Stimulated activated CD8-positive, alpha-beta memory T cell treated with anti-CD3 and anti-CD28 coated beads, Interleukin-2, amount 100 ng/mL, for 48 hours (primary cell): ENCODE data around the gene TRAM2.

Experiments used
- DNase-seq, 2 donors: peaks; one replicate each; pipeline ENCODE4 v3.0.0-alpha.2; 2020; ENCODE audit warnings: low read depth in 2 of 2

TRAM2 gene

DNA sequence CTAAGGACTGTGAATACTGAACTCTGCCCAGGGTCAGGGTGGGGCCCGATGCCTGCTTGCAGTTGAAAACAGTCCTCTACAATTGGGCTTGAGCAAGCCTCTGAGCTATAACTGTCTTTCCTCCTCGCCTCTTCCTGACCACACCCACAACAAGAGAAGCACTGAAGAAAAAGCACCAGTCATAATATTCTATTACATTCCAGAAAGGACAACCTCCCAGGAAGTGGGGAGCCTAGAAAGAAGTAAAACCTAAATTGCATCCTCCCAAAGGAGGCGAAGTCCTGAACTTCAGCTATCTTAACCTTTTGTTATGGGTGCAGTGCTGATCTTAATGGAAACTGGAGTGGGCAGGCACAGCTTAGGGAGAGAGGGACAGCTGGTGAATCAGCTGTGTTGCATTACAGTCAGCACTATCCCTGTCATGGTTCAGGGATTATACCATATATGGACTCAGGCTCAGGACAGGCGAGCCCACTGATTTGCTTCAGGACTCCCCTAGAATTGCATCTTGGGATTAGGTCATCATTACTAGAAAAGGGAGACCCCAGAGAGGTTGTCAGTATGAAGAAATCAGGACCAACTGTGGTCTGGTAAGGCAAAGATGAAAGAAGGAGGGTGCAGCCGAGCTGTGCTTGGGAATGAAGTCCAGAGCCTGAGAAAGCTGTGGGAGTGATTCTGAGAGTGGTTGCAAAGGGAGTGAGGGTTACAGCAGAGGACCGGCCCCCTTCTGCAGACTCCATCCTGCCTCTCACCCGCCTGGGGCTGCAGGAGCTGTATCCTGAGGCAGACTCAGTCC lies 18.3 kb upstream of the TRAM2 start:
- no peak for DNase-seq

DNA sequence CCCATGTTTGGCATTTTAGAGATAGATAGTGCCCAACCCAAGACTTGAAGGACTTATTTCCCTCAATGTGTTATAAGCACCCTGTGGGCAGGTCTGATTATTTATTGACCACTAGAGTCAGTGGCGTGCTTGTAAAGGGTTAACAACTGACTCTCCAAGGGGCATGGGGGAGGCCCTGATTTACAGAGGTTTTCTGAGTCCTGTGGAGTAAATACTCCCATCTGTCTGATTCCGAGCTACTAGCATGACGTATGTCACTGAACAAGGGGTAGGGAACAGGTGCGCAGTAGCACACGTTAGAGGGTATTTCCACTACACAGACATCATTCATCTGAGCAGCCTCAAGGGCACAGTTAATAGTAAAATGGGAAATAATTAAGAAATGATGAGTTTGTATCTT lies 17.4 kb upstream of the TRAM2 start:
- no peak for DNase-seq

GRCh38 chr6:52591832-52592231 lies 15.0 kb upstream of the TRAM2 start:
- DNase-seq, result no peak

DNA sequence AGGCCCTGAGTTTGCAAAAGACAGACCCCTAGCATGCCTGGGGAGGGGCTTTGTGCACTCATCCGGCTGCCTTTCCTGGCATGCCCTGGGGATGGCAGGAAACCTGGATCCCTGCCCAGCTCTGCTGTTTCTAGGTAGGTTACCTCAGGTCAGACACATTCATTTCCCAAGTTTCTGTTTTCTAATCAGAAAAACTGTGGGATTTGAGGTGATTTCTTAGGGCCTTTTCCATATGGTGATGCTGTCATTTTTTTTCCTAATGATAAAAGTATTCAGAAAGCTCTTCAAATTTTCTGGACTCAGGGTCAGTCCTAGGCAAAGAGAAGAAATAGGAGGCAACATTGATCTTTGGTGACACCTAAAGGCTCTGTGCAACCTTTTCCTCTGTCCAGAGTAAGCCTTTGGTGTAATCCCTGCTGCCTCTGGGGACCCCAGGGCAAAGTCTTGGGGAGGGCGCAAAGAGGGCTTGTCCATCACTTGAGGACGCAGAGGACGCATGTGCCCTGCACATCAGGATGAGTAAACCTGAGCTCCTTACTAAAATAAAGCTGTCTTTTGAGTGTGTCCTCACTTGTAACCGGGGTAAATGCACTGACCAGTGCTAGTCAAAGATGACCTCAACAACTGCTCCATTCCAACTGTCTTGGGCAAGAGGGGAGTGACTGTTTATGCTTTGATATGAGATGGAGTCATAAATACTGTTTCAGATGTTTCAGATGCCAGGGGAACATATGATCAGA lies 13.5 kb upstream of the TRAM2 start:
- no peak for DNase-seq

DNA sequence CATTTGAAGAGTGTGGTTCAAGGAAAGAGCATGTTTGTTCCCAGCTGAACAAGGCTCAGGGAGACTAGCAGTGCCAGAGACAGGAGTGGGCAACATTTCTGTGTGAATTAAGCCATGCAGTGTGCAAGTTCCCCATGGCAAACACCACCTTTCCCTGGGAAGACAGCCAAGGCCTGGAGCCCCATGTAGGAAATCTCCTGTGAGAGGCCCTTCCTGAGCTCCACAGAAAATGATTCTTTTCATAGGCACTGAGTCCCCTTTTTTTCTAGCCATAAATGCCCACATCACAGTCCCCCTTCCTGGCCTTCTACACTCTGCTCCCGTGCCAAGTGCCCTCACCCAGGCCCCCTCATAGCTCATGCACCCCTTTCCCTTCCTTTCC lies 11.8 kb upstream of the TRAM2 start:
- DNase-seq, result no peak

DNA sequence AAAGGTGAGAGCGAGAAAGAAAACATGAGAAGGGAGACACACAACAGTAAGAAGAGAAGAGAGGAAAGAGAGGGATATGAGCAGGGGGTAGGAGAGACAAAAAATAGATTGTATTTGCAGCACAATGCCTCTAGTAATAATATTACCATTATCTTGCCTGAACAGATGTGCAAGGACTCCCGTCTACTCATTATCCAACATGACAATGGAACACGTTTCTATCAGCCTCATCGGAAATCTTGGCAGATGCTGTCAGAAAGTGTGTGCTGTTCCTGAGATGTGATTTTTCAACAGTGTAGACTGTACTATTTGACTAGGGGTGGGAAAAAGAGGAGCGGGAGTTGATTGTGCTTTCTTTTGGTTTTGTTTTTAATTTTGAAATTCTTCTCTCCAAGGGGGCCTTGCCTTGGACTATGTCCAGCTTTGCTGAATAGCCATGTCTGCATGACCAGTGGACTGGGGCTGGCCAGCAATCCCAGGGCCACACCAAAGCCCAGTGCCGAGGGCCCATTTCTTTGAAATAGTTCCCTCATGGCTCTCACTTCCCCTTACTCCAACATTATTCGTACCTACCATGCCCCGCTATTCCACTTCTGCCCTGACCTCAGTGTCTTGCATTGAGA lies 11.3 kb upstream of the TRAM2 start:
- DNase-seq, result no peak

- DNase-seq, result no peak
These were observed 10.1 kb upstream of the TRAM2 start for GRCh38 chr6:52587001-52587400.

- no peak for DNase-seq
These were observed 7.3 kb upstream of the TRAM2 start for GRCh38 chr6:52584203-52584602.

DNA sequence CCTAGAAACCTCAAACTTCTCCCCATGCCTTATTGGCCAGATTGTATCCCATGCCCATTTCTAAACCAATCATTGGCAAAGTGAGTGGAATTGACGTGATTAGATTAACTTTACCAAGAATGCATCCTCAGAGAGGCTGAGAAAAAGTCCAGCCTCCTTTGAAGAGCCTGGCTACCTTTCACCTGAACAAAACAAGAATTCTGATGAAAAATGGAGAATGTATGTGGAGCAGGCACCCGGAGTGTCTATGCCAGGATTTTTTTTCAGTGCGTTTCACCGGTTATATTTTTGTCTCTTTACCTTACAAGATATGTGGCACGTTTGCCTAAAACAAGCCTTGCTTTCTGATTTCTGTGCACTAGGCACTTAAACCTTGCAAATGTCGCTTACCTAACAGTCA lies 6.1 kb upstream of the TRAM2 start:
- no peak for DNase-seq

DNA sequence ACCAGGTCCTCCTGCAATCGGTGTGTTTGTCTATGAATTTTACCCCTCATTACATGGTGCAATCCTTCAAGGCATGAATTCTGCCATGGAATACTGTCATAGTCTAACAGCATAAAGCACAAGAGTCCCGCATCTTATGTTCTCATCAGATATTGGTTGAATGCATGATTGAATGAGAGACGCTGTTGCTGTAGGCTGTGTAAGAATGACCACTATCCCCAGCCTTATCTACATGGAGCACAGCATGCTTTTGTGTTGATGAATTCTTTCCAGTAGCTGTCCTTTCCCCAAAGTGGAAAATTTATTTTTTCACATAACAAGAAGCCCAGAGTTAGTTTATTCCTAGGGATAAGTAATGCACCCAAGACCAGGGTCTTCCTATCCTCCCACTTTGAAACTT lies 5.6 kb upstream of the TRAM2 start:
- no peak for DNase-seq

DNA sequence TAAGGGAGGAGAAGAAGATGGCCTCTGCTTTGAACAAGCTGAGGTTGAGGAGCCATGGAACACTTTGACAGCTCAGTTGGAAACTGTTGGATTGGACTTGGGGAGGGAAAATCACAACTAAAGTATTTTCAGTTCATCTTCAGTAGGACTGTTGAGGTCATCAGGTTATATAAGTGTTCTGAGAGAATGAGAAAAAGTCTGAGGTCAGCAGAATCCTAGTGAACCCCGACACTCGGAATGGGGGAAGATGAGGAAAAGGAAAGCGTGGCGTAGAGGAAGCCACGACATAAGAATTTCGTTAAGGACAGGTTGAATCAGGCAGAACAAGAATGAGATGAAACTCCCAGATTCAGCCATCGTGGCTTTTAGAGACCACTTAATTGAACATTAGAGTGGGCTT lies 4.0 kb upstream of the TRAM2 start:
- no peak for DNase-seq

- no peak for DNase-seq
These were observed 2.3 kb upstream of the TRAM2 start for GRCh38 chr6:52579006-52579660.

DNA sequence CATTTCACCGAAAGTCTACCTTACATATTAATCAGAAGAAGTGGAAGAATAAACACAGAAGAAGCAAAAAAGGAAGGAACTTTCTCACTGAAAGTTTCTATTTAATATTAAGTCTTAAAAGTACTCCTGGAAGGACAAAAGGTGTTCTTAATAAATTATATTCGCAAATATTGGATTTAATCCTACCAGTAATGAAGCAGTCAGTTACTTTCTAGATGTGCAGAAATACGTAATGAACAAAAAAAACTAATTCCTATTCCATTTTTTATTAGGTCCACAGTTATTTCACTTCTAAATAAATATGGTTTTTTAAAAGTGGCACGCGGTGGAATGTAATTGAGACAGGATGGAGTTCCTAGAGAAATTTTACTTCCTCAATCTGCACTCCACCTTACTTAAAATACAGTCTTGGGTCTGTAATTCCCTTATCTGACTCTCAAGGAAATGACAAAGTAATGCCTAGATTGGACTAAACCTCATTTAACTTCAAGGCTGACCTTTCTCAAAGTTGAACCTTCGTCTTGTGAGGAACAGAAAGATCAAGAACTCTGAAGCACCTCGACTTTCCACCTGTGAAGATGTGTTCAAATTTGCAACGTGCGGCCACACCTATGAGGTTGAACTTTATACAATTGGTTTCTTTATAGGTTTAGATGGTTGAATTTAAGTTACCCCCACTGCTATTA lies 1.1 kb upstream of the TRAM2 start:
- DNase-seq, result no peak

DNA sequence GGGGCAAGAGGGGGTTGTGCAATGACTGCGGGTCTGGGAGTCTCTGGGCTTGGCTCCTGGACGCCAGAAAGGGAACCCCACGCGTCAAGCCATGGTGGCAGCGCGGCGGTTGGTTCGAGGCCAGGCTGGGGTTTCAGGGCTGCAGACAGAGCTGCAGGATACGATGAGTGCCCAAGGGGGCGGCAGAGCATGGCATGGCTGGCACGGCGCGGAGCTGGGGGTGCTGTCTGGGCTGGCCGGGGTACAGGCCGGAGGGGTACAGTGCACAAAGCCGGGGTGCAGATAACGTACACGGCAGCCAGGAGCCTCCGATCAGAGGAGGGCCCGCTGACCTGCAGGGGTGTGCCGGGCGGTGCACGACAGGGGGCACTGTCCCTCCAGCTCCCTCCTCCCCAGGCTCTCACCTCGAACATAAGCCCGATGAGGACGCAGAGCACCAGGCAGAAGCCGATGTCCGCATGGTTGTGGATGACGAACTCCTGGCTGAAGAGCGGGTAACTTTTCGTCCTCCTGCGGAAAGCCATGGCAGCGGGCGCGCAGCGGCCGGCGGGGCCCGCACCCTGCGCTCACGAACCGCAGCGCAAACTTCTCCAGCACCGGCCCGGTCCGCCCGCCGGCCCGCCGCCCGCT lies 353 bp downstream of the TRAM2 start:
- peak; percentile 21 to 32 for DNase-seq

- DNase-seq, result no peak
These were observed 837 bp downstream of the TRAM2 start for GRCh38 chr6:52576054-52576391.

GRCh38 chr6:52575502-52575892 lies 1.4 kb downstream of the TRAM2 start:
- no peak for DNase-seq

DNA sequence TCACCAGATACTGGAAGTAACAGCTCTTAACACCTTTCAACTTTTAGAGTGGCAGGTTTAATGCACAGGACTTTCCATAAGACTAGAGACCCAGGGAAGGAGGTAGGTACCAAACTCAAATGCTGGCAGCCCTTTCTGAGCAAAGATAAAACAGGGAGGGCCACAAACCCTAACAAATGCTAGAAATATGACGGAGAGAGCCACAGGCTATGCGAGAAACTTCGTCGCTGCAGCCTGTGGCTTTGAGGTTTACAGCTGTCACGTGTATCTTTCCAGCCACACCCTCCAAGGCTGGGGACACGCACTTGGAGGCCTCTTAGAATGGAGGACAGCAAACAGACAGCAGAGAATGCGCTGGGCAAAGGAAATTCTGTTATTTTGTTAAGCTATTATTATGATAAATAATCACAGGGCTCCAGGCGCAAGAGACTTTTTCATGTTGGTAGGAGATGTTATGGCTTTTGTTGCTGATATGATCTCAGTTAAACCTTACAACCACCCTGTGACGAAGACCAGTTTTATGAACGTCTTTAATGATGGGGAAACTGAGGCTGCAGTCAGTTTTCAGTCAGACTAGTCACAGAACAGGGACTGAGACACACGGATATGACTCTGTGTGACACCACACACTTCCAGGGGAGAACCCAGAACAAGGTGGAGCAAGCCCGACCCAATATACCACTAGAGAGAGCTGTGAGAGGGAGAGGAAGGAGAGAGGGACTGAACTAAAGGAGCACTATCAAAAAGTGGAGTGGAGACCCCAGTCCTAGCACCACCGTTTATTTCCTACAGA lies 2.0 kb downstream of the TRAM2 start:
- DNase-seq, result peak; percentile 8 to 37

- no peak for DNase-seq
These were observed 3.6 kb downstream of the TRAM2 start for GRCh38 chr6:52573295-52573694.

DNA sequence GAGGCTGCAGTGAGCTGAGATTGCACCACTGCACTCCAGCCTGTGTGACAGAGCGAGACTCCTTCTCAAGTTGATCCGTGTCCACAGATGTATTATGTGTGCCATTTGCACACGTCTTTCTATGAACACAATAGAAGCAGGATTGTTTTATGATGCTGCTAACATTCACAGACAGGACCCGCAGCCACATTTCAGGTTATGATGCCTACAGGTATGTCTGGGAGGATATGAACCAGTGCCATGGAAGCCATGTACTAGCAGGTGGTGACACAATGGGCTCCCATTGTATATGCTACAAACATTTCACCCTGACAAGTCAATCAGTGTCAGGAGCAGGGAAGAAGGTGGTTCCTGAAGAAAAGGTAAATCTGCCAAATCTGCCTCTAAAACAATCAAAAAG lies 4.3 kb downstream of the TRAM2 start:
- DNase-seq, result no peak

- no peak for DNase-seq
These were observed 5.6 kb downstream of the TRAM2 start for GRCh38 chr6:52571099-52571755.
